T-cell (primary cell): ENCODE measurements around the gene HAGHL. TPM values are rescaled to one million over a fixed set of nuclear protein-coding genes. Genes with fewer than 3 reads are reported as not detected.
"Not testable (repeated sequence)": the region's sequence is repeated elsewhere in the genome, so short reads cannot be mapped to it uniquely, and the experiment has no call there.

Experiments
- ATAC-seq, 4 experiments: fragments of 200-7000 bp in 3 of 4; fragments of 150-1000 bp in 1 of 4; cut with Tn5 transposase; replicated peaks in 1 of 4; 1 replicate in 3 of 4; 2 replicates in 1 of 4; pipeline ENCODE4 v1.10.0; 2021; ENCODE audit warnings: moderate library complexity in 3 of 4, mild to moderate bottlenecking in 2 of 4, moderate number of reproducible peaks in 1 of 4
- CTCF ChIA-PET, 2 donors: fragments of 300-600 bp; sonication (Branson Sonifier 250); formaldehyde crosslinking; loops; one replicate each; lab custom pipeline; 2022; ENCODE audit warnings: antibody characterized with exemption in 2 of 2; lab: Charles Lee
- POLR2A ChIA-PET, 2 donors: fragments of 300-600 bp; sonication (Branson Sonifier 250); formaldehyde crosslinking; loops; one replicate each; lab custom pipeline; 2022; ENCODE audit warnings: antibody characterized with exemption in 2 of 2; lab: Charles Lee
- DNase-seq, 35 experiments: peaks; one replicate each; pipeline versions ENCODE4 v3.0.0 to v3.0.0-alpha.2; 2013 to 2023
- H3K27ac ChIP-seq: one replicate; pipeline ENCODE4 v1.5.1; 2013; ENCODE audit warnings: low read length
- H3K27me3 ChIP-seq, 2 experiments: replicated peaks in 1 of 2; 1 replicate in 1 of 2; 2 replicates in 1 of 2; pipeline versions ENCODE4 v1.6.1 to v1.7.0; 2013; ENCODE audit warnings: low read length in 1 of 2, mixed read lengths in 1 of 2; ENCODE audit not compliant: control insufficient read depth in 2 of 2, insufficient read depth in 2 of 2; ENCODE audit errors: extremely low read depth in 1 of 2
- H3K36me3 ChIP-seq, 2 donors: 1 replicate in 1 of 2; 2 replicates in 1 of 2; pipeline versions ENCODE4 v1.6.1 to v1.7.0; 2013; ENCODE audit warnings: low read length in 1 of 2; ENCODE audit not compliant: control insufficient read depth in 2 of 2, insufficient read depth in 1 of 2; ENCODE audit errors: extremely low read depth in 1 of 2
- H3K4me1 ChIP-seq, 2 experiments: 1 replicate in 1 of 2; 2 replicates in 1 of 2; pipeline versions ENCODE4 v1.6.1 to v1.7.0; 2013; ENCODE audit warnings: low read length in 2 of 2, mixed read lengths in 1 of 2; ENCODE audit not compliant: insufficient read depth in 2 of 2, control insufficient read depth in 1 of 2; ENCODE audit errors: extremely low read depth in 1 of 2
- H3K4me3 ChIP-seq, 2 donors: 1 replicate in 1 of 2; 2 replicates in 1 of 2; pipeline versions ENCODE4 v1.5.1 to v1.7.0; 2013; ENCODE audit warnings: mild to moderate bottlenecking in 2 of 2, low read length in 1 of 2, moderate library complexity in 1 of 2; ENCODE audit not compliant: control insufficient read depth in 1 of 2; ENCODE audit errors: extremely low read depth in 1 of 2
- H3K9me3 ChIP-seq: 2 replicates; pipeline ENCODE4 v1.7.0; 2013
- H3K27ac Mint-ChIP-seq, 2 donors: one replicate each; pipeline ENCODE4 v1.8.0; 2020 to 2021; ENCODE audit warnings: mild to moderate bottlenecking in 2 of 2, mixed read lengths in 2 of 2
- H3K27me3 Mint-ChIP-seq, 2 donors: one replicate each; pipeline ENCODE4 v1.8.0; 2021 to 2022; ENCODE audit warnings: mixed read lengths in 2 of 2
- H3K36me3 Mint-ChIP-seq: one replicate; pipeline ENCODE4 v1.8.0; 2021; ENCODE audit warnings: mixed read lengths
- H3K4me1 Mint-ChIP-seq, 3 donors: one replicate each; pipeline ENCODE4 v1.8.0; 2020 to 2022; ENCODE audit warnings: mixed read lengths in 3 of 3, mild to moderate bottlenecking in 1 of 3
- H3K4me3 Mint-ChIP-seq, 3 donors: one replicate each; pipeline ENCODE4 v1.8.0; 2020 to 2022; ENCODE audit warnings: mild to moderate bottlenecking in 3 of 3, mixed read lengths in 3 of 3, moderate library complexity in 3 of 3
- H3K9me3 Mint-ChIP-seq, 3 donors: one replicate each; pipeline ENCODE4 v1.8.0; 2020 to 2022; ENCODE audit warnings: mixed read lengths in 3 of 3
- WGBS: methylation state at CpG from one replicate; pipeline ENCODE4 v1.1.5; 2013; ENCODE audit warnings: missing lambda C conversion rate; ENCODE audit not compliant: insufficient coverage; 5-methylcytosine and 5-hydroxymethylcytosine counted together
- total RNA-seq, 35 experiments: library from RNA in 6 of 35; stranded (reverse) in 6 of 35; fragments of 120-200 nt in 1 of 35; gene quantifications; one replicate each; pipeline versions ENCODE4 v1.2.1 to v1.2.4 and lab custom pipeline; 2013 to 2026

The HAGHL gene
- total RNA-seq, 5 donors from 2014 or later (not counting 1 experiment from before 2014, with no cell fraction given) = 9.9 to 50.1 (median 31.6) TPM

DNA sequence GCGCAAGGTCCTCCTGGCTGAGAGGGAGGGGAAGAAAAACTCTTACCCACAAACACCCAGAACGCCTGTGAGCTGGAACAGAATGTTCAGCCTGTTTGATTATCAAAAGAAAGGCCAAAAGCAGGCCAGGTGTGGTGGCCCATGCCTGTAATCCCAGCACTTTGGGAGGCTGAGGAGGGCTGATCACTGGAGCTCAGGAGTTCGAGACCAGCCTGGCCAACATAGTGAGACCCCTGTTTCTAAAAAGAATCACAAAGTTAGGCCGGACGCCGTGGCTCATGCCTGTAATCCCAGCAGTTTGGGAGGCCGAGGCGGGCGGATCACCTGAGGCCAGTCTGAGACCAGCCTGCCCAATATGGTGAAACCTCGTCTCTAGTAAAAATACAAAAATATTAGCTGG lies 49.4 kb downstream of the HAGHL start:
- H3K9me3 ChIP-seq, H3K27ac ChIP-seq, H3K4me1 ChIP-seq, H3K27me3 Mint-ChIP-seq, H3K9me3 Mint-ChIP-seq, H3K4me3 Mint-ChIP-seq, CTCF ChIA-PET, H3K4me3 ChIP-seq, H3K4me1 Mint-ChIP-seq, DNase-seq, H3K36me3 Mint-ChIP-seq, H3K36me3 ChIP-seq, ATAC-seq, POLR2A ChIA-PET, H3K27ac Mint-ChIP-seq: not testable (repeated sequence)
- 60% methylated on average over 1 of the region's 10 CpGs for WGBS
- peaks cover 0 to 50% of the 10 kb centered on the region in 2 experiments for H3K27me3 ChIP-seq

DNA sequence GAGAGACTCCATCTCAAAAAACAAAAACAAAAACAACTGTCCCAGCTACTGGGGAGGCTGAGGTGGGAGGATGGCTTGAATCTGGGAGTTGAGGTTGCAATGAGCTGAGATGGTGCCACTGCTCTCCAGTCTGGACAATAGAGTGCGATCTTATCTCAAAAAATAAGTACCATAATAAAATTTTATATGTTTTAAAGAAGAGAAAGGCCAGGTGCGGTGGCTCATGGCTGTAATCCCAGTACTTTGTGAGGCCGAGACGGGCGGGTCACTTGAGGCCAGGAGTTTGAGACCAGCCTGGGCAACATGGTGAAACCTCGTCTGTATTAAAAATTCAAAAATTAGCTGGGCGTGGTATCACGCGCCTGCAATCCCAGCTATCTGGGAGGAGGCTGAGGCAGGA lies 49.9 kb downstream of the HAGHL start:
- H3K27me3 Mint-ChIP-seq = peaks cover 7% of the 10 kb centered on the region in 2 donors
- ChIA-PET CTCF (no interaction called here), POLR2A (no interaction called here)

DNA sequence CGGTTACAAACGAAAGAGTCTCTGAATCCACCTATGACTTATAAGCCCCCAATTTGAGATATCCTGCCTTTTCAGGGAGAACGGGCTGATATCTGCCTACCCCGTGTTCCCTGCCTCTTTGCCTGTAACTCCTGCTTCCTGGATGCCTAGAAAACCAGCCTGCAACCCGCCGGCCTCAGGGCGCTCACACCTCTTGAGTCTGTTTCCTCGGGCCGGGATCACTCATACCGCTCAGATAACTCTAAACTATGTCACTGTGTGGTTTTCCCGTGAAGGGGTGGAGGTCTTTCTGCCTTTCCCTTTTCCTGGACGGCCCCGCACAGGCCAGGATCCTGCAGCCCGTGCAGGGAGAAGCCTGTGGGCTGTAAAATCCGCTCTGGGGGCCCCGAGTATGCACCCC lies 50.9 kb downstream of the HAGHL start:
- no peaks in the 10 kb centered on the region for H3K9me3 Mint-ChIP-seq
- Histone ChIP-seq H3K27me3 (peaks cover 0 to 63% of the 10 kb centered on the region in 2 experiments), H3K4me3 (no peak overlapping the region), H3K9me3 (no peaks in the 10 kb centered on the region), H3K36me3 (no peaks in the 10 kb centered on the region), H3K4me1 (no peaks in the 10 kb centered on the region), H3K27ac (no peak overlapping the region)
- ChIA-PET POLR2A (no interaction called here), CTCF (no interaction called here)
- DNase-seq (no peak), ATAC-seq (no peak)
- peak overlapping the region in 1 of 2 donors; percentile 67 for H3K27ac Mint-ChIP-seq
- no peak overlapping the region for H3K4me3 Mint-ChIP-seq
- no peaks in the 10 kb centered on the region for H3K36me3 Mint-ChIP-seq
- H3K4me1 Mint-ChIP-seq = no peaks in the 10 kb centered on the region
- WGBS = 16% methylated on average over 7 of the region's 16 CpGs
- H3K27me3 Mint-ChIP-seq = peaks cover 7% of the 10 kb centered on the region in 2 donors

More for the DNA sequence above, 49.9 kb downstream of the HAGHL start:
- H3K4me3 ChIP-seq = no peak overlapping the region
- WGBS = 87% methylated on average over 3 of the region's 9 CpGs
- no peaks in the 10 kb centered on the region for H3K4me1 ChIP-seq
- H3K9me3 ChIP-seq = no peaks in the 10 kb centered on the region
- Mint-ChIP-seq H3K4me1 (no peaks in the 10 kb centered on the region), H3K4me3 (no peak overlapping the region), H3K36me3 (no peaks in the 10 kb centered on the region), H3K27ac (no peak overlapping the region), H3K9me3 (no peaks in the 10 kb centered on the region)
- ATAC-seq (no peak), DNase-seq (no peak)
- no peaks in the 10 kb centered on the region for H3K36me3 ChIP-seq
- peaks cover 0 to 56% of the 10 kb centered on the region in 2 experiments for H3K27me3 ChIP-seq
- H3K27ac ChIP-seq = no peak overlapping the region

DNA sequence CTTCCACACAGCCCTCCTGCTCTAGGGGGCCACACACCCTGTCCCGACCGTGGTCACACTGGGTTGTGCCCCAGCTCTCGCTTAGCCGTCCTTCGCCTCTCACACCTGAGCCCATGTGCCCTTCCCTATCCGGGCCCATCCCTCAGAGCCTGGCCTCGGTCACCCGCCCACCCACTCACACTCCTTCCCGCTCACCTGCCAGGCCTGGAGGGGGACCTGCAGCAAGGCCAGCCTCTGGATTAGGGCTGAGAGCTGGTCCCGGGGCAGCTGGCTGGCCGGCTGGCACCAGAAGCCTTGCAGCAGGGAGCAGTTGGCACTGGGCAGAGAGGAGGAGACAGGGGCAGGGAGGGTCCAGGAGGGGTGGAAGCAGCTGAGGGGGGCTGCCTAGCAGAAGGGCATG lies 51.5 kb downstream of the HAGHL start:
- Mint-ChIP-seq H3K4me3 (no peak overlapping the region), H3K4me1 (no peaks in the 10 kb centered on the region), H3K9me3 (no peaks in the 10 kb centered on the region), H3K27me3 (peaks cover 7% of the 10 kb centered on the region in 2 donors), H3K36me3 (no peaks in the 10 kb centered on the region), H3K27ac (no peak overlapping the region)
- Histone ChIP-seq H3K4me1 (no peaks in the 10 kb centered on the region), H3K27ac (no peak overlapping the region), H3K36me3 (no peaks in the 10 kb centered on the region), H3K9me3 (no peaks in the 10 kb centered on the region), H3K27me3 (peaks cover 0 to 68% of the 10 kb centered on the region in 2 experiments), H3K4me3 (no peak overlapping the region)
- ATAC-seq (no peak), DNase-seq (no peak)
- POLR2A ChIA-PET = no interaction called here
- CTCF ChIA-PET = no interaction called here
- 63% methylated on average over 7 of the region's 11 CpGs for WGBS

DNA sequence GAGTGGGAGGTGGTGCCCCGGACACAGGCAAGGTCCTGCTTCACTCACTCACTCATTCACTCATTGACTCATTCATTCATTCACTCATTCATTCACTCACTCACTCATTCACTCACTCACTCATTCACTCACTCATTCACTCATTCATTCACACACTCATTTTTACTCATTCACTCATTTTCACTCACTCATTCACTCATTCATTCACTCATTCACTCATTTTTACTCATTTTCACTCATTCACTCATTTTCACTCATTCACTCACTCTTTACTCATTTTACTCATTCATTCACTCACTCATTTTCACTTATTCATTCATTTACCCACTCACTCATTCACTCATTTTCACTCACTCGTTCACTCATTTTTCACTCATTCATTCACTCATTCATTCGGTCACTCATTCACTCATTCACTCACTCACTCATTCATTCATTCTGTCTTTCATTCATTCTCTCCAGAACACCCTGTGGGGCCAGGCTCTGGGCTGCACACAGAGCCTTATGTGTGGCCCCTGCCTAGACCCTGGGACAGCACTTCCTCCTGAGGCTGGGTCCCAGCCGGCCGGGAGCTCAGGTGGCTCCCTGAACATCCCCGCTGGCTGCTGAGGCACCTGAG lies 52.1 kb downstream of the HAGHL start:
- Histone ChIP-seq H3K36me3 (no peaks in the 10 kb centered on the region), H3K9me3 (no peaks in the 10 kb centered on the region), H3K27ac (no peak overlapping the region), H3K4me3 (no peak overlapping the region), H3K27me3 (peaks cover 0 to 69% of the 10 kb centered on the region in 2 experiments), H3K4me1 (no peaks in the 10 kb centered on the region)
- ChIA-PET CTCF (no interaction called here), POLR2A (no interaction called here)
- no peak for ATAC-seq
- no peak for DNase-seq
- Mint-ChIP-seq H3K9me3 (no peaks in the 10 kb centered on the region), H3K4me3 (no peak overlapping the region), H3K36me3 (no peaks in the 10 kb centered on the region), H3K27ac (no peak overlapping the region), H3K27me3 (peaks cover 7% of the 10 kb centered on the region in 2 donors), H3K4me1 (no peaks in the 10 kb centered on the region)
- WGBS = 96% methylated on average over 2 of the region's 6 CpGs

Other genes with a start within 250 kb of the HAGHL start
- 10 to 100 TPM; 61.7 to 89.0 (median 82.7) TPM for gene CAPN15, start 199.4 kb upstream of the HAGHL start, total RNA-seq
- not detected for gene PRR35, start 166.7 kb upstream of the HAGHL start, total RNA-seq
- 1 to 10 TPM; 1.3 to 5.0 (median 3.6) TPM for gene NHLRC4, start 160.1 kb upstream of the HAGHL start, total RNA-seq
- 10 to 100 TPM; 38.2 to 86.9 (median 63.1) TPM for gene PIGQ, start 157.1 kb upstream of the HAGHL start, total RNA-seq
- gene RAB40C, start 137.0 kb upstream of the HAGHL start, total RNA-seq = 10 to 100 TPM; 14.1 to 28.0 (median 24.4) TPM
- gene WFIKKN1, start 96.1 kb upstream of the HAGHL start, total RNA-seq = 1 to 10 TPM in 3 of 5 donors, under 1 TPM in 2; 0.15 to 1.5 (median 1.0) TPM
- gene METTL26, start 90.8 kb upstream of the HAGHL start, total RNA-seq = 10 to 100 TPM; 42.1 to 94.0 (median 87.2) TPM
- gene MCRIP2, start 85.3 kb upstream of the HAGHL start, total RNA-seq = 10 to 100 TPM; 19.1 to 43.0 (median 40.0) TPM
- gene WDR90, start 77.7 kb upstream of the HAGHL start, total RNA-seq = 10 to 100 TPM; 19.7 to 35.7 (median 23.4) TPM
- 100 to 1,000 TPM; 181 to 320 (median 286) TPM for gene RHOT2, start 59.0 kb upstream of the HAGHL start, total RNA-seq
- gene RHBDL1, start 51.4 kb upstream of the HAGHL start, total RNA-seq = 1 to 10 TPM; 2.0 to 3.6 (median 2.5) TPM
- gene STUB1, start 46.7 kb upstream of the HAGHL start, total RNA-seq = 100 to 1,000 TPM in 3 of 5 donors, 10 to 100 TPM in 2; 67.3 to 119 (median 114) TPM
- 10 to 100 TPM; 27.3 to 54.4 (median 49.1) TPM for gene JMJD8, start 42.8 kb upstream of the HAGHL start, total RNA-seq
- 10 to 100 TPM; 10.7 to 22.4 (median 18.4) TPM for gene WDR24, start 36.7 kb upstream of the HAGHL start, total RNA-seq
- 10 to 100 TPM; 16.4 to 65.5 (median 50.2) TPM for gene FBXL16, start 21.3 kb upstream of the HAGHL start, total RNA-seq
- gene METRN, start 12.0 kb upstream of the HAGHL start, total RNA-seq = 10 to 100 TPM in 3 of 5 donors, 1 to 10 TPM in 2; 4.2 to 18.2 (median 12.0) TPM
- 10 to 100 TPM; 22.9 to 38.8 (median 27.2) TPM for gene ANTKMT, start 6.0 kb upstream of the HAGHL start, total RNA-seq
- gene CCDC78, start 663 bp upstream of the HAGHL start, total RNA-seq = 10 to 100 TPM in 1 of 5 donors, 1 to 10 TPM in 4; 3.1 to 17.1 (median 8.6) TPM
- 10 to 100 TPM; 36.2 to 69.1 (median 58.6) TPM for gene CIAO3, start 13.9 kb downstream of the HAGHL start, total RNA-seq
- under 1 TPM in 2 of 5 donors, not detected in 3; 0.55 to 0.60 TPM for gene MSLN, start 33.6 kb downstream of the HAGHL start, total RNA-seq
- gene RPUSD1, start 61.3 kb downstream of the HAGHL start, total RNA-seq = 10 to 100 TPM; 16.0 to 35.3 (median 34.5) TPM
- gene CHTF18, start 61.5 kb downstream of the HAGHL start, total RNA-seq = 10 to 100 TPM; 29.6 to 73.2 (median 49.5) TPM
- gene GNG13, start 73.6 kb downstream of the HAGHL start, total RNA-seq = not detected
- 10 to 100 TPM; 46.6 to 59.4 (median 51.1) TPM for gene LMF1, start 243.9 kb downstream of the HAGHL start, total RNA-seq